HG02798 (cell line): ENCODE results near the gene THYN1.
"Not testable (repeated sequence)": the region's sequence is repeated elsewhere in the genome, so short reads cannot be mapped to it uniquely, and the experiment has no call there.

Experiments used
- ATAC-seq: cut with Tn5 transposase; IDR thresholded peaks from one replicate; pipeline ENCODE4 v1.9.1; 2021; ENCODE audit warnings: mild to moderate bottlenecking; ENCODE audit not compliant: unreplicated experiment, poor library complexity

The THYN1 gene

GRCh38 chr11:134253188-134253993 lies at the start of gene THYN1, which contains the start of gene ACAD8:
TSS of gene THYN1 (minus strand) at chr11:134253352. CDS start at chr11:134252882, 470 bp downstream.
TSS of gene ACAD8 (plus strand) at chr11:134253568. CDS start at chr11:134253601, 33 bp downstream.
- ATAC-seq: peak; percentile 100

GRCh38 chr11:134294664-134295063 lies 41.5 kb upstream of the THYN1 start:
- no peak for ATAC-seq

GRCh38 chr11:134293119-134294113 lies 40.3 kb upstream of the THYN1 start:
- ATAC-seq: no peak

- ATAC-seq: no peak
Observed at GRCh38 chr11:134292661-134293060, 39.5 kb upstream of the THYN1 start.

GRCh38 chr11:134291196-134291595 lies 38.0 kb upstream of the THYN1 start:
- ATAC-seq: no peak

- ATAC-seq: no peak
Observed at GRCh38 chr11:134290646-134291045, 37.5 kb upstream of the THYN1 start.

- ATAC-seq: no peak
Observed at GRCh38 chr11:134289789-134290188, 36.6 kb upstream of the THYN1 start.

- ATAC-seq: no peak
Observed at GRCh38 chr11:134289167-134289566, 36.0 kb upstream of the THYN1 start.

- ATAC-seq: no peak
Observed at GRCh38 chr11:134288486-134288885, 35.3 kb upstream of the THYN1 start.

- no peak for ATAC-seq
Observed at GRCh38 chr11:134287561-134287960, 34.4 kb upstream of the THYN1 start.

- not testable (repeated sequence) for ATAC-seq
Observed at GRCh38 chr11:134284349-134284748, 31.2 kb upstream of the THYN1 start.

- no peak for ATAC-seq
Observed at GRCh38 chr11:134283461-134284230, 30.5 kb upstream of the THYN1 start.

GRCh38 chr11:134282121-134283045 lies 29.2 kb upstream of the THYN1 start:
- no peak for ATAC-seq

- not testable (repeated sequence) for ATAC-seq
Observed at GRCh38 chr11:134281635-134282034, 28.5 kb upstream of the THYN1 start.

- ATAC-seq: no peak
Observed at GRCh38 chr11:134278356-134278755, 25.2 kb upstream of the THYN1 start.

GRCh38 chr11:134277183-134278001 lies 24.2 kb upstream of the THYN1 start:
- no peak for ATAC-seq

GRCh38 chr11:134276396-134277182 lies 23.4 kb upstream of the THYN1 start:
- ATAC-seq: peak; percentile 25
